GM21619 (cell line): ENCODE results near the gene LRCH1.
A peak's percentile ranks its signal among the peaks of the same experiment; 100 is the strongest.

Experiments used
- ATAC-seq: cut with Tn5 transposase; IDR thresholded peaks from one replicate; pipeline ENCODE4 v1.9.1; 2021; ENCODE audit not compliant: unreplicated experiment

LRCH1 gene

DNA sequence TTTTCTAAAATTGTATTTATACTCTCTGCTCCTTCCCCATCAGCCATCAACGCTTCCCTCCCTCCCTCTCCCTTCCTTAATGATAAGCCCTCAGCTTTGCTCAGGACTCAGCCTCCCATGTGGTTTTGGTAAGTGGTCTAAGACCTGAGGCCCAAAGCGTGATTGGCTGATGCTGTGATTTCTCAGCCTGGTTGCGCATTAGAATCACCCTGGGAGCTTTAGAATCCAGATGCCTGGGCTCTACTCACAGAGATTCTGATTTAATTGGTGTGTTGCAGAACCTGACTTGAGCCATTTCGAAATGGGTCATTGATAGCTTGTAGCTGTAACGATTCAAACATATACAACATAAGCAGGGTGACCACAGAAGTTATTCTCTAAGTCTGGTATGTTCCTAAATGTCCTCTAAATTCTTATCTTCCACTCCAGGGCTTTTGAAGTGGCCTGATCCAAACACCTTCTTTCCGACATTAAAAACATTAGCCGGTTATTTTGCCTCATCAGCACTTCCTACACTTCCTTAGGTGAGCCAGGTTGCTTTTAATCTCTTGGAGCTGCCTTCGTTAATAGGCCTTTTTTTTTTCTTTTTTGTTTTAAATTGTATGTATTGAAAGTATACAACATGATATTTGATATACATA, 60.6 kb downstream of the LRCH1 start:
- ATAC-seq = no peak

DNA sequence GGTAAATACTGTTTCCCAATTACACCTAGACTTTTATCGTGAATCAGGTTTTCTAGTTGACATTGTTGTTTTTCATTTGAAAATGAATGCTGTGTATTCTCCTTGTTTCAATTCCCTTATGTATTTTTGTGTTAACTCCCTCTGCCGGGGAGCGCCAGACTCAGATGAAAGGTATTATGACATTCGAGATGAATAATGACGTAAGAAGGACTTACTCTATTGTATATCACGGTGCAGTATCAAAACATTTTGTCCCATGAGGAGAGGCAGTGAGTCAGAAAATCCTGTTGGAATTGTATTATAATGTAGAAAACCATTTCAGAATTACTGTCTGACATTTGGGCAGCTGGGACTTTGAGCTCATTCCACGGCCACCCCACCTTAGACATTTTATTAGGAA, 61.6 kb downstream of the LRCH1 start:
- no peak for ATAC-seq

DNA sequence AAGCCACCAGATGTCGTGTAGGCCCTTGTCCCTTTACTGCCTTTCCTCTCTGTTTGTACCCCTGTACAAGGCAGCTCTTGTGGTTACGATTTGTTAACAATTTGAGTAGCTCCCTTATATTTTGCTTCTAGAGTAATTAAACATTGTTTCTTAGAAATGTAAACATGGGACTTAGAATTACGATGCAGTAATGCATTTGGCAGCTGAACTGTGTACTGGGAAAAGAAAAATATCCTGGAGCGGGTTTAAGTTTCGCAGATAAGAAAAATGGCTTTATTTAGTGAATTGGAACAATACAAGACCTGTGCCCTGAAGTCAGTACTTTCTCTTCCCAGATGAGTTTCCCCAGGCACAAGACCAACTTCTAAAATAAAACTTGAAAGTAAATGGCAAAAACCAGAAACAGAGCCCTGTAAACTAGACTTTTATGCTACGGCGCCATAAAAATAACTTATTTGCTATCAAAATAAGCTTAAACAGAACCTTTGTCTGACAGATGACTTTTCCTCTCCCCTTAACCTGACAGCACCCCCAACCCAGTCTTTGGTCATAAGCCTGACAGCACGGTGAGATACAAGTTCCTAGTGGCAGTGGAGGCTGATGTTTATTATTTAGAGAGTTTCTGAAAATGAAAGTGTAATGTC, 63.0 kb downstream of the LRCH1 start:
- ATAC-seq = no peak

DNA sequence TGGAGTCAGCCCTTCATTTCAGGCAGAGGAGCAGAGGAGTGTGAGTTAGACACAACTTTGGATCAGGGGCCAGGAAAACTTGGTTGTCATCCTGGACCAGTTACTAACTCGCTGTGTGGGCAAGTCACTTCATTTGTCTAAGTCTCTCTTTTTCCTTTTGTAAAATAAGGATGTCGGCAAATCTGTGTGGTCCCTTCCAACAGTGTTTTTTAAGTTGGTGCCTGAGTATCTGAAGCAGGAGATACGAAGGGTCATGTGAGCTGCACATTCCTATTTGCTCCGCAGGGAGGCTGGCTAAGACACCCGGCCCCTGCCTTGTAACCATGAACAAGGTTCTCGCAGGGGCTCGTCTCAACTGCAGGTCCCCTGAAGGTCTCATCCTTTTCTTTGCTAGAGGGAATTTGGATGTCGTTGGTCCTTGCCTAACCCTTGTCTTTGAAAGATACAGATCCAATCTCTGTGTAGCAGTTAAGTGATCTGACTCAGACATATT, 64.3 kb downstream of the LRCH1 start:
- no peak for ATAC-seq

DNA sequence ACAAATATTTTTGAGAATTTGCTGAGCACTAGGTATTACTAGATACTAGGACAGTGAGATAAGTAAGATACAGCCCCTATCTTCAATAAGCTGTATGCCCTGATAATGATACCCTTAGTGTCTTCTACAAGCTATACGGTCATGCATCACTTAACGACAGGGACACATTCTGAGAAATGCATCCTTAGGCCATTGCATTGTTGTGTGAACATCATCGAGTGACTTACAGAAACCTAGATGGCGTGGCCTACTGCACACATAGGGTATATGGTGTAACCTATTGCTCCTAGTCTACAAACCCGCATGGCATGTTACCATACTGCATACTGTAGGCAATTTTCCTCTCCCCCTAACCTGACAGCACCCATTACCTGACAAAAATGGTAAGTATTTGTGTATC, 64.9 kb downstream of the LRCH1 start:
- no peak for ATAC-seq

DNA sequence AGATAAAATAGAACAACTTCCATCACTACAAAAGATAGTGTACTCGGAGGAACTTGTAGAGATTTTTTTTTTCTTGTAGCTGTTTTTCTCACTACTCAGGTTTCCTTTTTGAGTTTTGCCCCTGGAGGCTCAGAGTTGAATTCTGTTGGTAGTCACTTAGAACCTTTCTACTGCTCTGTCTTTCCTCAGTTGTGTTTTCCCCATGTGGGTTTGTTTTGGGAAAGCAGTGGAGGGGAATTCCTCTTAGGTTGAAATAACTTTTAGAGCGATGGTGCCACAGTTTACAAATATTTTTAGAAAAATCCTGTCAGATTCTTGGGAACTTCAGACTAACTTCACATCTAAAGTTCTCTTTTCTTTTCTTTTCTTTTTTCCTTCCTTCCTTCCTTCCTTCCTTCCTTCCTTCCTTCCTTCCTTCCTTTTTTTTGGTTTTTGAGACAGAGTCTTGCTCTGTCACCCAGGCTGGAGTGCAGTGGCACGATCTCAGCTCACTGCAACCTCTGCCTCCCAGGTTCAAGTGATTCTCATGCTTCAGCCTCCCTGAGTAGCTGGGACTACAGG, 65.8 kb downstream of the LRCH1 start:
- no peak for ATAC-seq

DNA sequence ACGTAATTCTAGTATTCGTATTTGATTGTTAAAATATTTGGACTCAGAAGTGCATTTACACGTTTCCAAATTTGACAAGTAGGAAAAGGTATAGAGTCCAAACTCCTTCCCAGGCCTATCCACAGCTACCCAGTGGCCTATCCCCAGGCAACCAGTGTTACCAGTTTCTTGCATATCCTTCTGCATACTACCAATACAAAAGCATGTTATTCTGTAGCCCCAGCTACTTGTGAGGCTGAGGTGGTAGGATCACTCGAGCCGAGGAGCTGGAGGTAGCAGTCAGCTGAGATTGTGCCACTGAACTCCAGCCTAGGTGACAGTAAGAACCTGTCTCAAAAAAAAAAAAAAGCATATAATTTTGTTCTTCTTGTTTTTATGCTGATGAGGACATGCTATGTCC, 67.1 kb downstream of the LRCH1 start:
- no peak for ATAC-seq

DNA sequence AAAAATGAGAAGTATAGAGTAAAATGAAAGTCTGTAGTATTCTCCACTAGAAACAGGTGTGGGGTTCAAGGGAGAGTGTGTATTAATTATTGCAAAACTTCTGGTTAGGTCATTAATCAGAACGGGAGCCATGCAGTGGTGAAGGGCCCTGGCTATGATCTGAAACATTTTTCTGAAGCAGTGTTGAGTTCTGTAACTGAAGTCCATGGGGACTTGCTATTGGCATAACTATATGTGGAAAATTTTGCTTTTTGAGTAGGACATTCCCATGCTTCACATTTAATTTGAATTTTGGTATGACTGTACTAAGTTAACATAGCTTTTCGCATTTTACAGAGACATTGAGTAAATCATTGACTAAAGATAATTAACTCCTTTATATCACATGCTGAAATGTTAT, 67.5 kb downstream of the LRCH1 start:
- ATAC-seq = no peak

DNA sequence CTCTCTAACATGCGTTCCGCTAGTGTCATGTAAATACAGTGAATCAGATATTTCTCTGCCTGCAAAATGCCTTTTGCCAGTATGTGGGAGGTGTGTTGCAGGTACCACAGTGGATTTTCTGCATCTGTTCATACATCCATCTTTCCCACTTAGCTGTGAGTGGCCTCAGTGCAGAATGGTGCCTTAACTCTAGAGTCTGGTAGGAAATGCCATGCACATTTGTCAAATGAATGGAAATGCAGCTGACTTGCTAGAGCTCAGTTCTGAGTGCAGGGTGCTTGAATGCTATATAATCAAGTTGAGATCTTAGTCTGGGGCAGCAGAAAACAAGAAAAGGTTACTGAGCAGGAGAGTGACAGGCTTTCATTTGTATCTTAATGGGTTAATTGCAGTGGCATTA, 68.2 kb downstream of the LRCH1 start:
- no peak for ATAC-seq

DNA sequence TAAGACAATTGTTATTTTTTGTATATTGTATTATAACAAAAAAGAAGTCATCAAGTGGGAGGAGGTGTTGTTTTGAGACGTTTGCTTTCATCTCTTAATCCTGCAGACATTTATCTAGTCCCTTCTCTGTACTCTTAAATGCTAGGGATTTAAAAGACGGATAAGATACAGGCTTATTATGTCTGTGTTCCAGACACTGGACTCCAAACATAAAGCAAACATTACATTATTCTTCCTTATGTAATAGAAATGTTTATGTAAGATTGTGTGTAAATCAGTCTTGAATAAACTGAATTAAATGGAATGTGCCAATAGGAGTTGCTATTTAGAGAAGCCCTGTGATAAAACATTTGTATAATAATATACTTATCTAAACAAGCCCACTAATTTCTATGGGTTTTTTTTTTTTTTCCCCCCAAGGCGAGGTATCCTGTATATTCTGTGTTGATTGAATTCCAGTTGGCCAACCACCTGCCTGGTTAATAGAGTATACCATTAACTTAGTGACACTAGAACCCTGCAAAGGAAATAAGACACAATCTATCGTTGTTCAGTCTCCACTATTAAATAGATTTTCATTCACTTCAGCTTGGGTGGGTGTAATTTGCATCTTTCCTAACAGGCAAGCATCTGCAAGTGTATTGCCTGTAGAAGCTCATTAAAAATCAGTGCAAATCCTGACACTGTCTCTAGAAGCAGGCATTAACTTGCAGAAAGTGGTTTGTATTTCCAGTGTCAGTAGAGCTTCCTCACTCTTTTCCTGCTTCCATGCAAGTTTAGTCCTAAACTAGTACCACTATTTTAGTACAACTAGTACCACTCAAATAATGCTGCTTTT, 69.0 kb downstream of the LRCH1 start:
- ATAC-seq = no peak

DNA sequence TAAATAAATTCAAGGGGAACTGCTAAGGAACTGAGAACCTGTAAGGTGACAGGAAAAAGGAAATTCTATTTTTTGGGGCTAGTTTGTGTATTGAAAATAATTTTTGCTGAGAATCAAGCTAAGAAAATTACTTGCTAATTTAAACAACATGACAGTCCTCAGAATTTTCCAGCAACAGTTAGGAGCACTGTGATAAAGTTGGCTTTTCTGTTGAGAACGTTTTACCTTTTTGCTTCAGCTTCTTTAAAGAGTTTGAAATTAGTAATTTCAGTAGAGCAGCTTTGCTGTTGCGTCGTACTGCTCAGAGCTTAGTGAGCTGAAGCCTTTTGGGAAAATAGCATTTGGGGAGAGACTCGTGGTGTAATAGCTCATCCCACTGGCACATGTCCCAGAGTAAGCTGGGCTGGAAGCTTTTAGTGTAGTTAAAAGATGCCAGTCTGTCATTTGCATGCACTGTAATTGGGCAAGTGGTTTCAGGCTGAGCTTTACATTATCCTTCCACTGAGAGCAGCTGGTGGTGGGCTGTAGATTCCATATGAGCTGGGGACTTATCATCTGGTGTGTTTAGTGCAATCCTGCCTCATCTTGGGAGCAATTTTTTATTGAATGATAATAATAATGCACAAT, 69.8 kb downstream of the LRCH1 start:
- ATAC-seq = no peak

DNA sequence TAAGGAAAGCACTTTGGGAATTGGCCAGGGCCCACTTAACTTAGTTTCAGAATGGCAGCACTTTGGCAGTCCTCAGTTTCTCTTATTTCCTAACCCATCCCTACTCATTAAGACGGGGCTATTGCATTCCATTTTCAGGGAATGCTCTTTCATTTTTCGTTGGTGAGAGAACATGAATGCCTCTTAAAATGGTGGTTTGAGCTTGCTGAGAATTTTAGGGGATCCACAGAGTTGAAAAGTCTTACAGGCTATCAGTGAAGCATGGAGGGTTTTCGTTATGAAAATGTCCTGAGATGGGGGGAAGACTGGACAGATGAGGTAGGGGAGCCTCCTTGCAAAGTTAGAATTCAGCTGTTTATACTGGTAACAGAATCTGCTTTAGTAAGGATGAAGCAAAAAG, 71.4 kb downstream of the LRCH1 start:
- peak; percentile 37 for ATAC-seq

DNA sequence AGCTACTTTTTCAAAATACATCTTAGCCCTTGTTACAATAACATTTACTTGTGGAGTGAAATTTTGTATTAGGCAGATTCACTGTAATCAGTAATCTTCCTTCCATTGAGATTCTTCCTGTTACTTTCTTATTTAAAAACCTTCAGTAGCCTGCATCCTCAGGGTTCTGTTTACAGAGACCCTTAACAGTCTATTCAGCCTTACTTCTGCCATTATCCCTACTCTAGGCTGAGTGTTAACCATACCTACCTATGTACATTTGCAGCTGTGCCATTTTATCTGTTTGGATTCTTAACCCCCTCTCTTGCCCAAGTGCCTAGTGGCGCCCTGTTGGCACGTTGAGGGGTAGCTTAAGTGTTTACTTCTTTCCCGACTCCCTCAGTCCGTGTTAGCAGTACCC, 71.9 kb downstream of the LRCH1 start:
- no peak for ATAC-seq

DNA sequence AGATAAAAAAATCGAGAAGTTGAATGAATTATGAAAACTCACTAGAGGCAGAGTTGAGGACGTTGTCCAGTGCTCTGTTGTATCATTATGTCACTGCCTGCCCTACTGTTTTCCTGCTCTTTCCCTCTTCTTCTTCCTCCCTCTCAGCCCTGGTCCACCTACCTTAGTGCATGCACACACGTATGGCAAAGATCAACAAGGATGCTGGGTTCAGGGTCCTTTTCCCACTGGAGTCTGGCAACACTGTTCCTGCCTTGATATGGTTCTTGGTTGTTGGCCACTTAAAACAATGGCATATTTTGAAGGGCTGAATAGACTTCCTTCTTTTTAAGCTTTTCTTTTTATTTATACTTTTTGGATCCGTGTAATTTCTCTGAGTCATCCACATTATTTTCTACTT, 74.5 kb downstream of the LRCH1 start:
- no peak for ATAC-seq

DNA sequence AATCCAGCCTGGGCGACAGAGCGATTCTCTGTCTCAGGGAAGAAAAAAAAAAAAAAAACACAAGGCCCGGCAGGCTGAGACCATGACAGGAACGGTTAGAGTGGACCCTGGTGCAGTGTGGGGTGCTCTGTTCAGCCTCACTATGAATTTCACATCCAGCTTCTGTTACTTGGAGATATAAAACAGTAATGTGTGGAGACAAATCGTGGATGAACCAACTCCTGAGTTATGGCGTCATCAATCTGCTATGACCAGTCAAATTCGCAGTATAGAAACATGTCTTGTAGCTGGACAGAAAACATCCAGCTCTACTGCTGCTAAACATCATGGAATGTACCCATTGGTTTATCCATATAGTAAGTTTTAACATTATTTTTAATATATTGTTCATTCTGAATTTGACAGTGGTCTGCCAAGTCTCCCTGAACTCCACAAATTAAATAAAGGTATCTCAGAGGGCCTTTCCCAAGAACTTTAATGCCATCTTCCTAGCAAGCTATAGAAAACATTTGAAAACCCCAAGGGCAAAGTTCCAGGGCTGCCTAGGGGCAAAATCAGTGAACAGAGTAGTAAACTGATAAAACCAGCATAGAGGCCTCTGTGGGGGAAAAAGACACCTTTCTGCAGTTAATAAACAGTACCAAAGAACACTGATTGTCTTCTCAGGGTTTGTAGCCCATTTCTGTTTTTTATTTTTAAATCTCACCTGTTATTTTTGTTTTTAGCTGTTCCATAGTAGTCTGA, 75.8 kb downstream of the LRCH1 start:
- no peak for ATAC-seq

DNA sequence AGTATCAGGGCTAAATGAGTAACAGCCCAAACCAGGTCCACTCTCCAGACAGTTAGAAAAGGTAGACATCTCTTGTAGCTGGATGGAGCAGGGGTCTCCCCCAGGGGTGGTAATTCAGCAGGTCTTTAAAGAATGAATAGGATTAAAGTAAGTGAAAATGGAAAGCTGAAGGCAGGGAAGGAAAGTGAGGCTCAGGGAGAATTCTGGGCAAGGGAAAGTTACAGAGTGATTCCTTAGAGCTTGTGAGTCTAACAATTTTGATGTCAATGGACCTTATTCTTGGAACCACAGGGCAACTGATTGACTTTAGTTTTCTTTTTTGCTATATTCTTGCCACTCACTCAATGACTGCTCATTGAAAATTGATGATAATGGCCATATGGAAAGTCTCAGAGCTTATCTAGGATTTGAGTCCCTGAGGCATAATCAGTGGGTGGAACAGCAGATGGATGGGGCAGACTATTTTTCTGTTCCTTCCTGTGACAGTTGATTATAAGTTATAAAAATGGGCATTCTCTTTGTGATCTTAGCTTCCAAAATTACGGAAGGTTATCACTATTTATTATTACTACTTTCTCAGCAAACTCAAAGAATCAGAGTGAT, 76.9 kb downstream of the LRCH1 start:
- no peak for ATAC-seq

DNA sequence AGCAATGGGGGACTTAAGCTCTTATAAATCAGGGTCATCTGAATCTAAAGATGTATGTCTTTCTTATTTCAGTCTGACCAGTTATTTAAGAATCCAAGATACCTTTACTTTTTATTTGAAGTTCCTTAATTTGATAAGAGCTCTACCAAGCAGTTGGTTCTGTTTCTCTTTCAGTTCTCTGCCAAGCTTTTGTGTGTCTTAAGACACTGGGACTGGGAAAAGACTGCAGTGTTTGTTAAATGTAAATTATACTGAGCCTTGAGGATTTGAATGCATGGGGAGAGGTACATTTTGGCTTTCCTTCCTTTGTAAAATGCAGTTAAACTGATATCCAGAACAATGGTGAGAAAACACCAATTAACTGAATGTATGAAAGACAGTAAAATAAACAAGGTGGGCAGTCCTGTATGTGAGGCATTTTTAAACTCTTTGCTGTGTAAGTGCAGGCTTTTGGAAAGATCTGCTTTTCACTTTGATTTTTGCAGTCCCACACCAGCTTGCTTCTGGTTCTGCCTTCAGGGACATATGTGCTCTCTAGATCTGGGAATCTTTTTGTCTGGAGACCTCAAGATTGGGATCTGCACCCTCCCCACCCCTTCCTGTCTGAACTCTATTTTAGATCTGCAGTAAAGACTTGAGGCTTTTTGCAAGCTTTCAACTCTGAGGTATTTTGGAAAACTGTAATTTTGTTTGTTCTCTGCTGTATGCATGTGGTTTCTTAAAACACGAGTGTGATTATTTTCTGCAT, 77.6 kb downstream of the LRCH1 start:
- no peak for ATAC-seq

DNA sequence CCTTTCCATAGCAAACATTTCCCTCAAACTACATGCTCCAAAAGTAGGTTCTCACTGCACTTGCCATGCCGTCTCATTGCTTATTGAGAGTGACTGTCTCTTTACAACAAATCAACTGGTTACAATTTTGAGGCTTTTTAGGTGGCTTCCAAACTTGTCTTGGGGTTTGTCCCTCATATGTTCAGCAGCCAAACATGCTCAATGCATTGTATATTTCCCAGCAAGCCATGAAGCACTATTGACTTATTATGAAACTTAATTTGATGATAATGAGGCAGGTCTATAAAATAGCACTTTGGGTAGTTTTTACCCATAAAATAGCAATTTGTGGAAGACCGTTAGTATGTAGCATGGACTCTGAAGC, 78.2 kb downstream of the LRCH1 start:
- no peak for ATAC-seq

DNA sequence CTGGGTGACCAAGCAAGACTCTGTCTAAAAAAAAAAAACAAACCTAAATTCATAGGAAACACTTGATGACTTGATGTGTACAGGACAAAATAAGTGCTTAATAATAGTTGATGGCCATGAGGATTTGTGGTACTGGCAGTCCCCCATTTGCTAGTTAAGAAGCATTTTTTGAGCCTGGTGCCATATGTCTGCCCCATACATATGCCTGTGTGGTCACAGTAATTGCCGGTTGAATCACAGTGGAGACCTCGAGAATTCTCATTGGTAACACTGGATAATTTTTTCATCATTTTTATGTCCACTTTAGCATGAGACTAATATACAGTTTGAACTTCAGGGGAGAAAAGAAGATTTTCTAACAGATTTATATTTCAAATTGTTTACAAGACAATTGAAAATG, 79.2 kb downstream of the LRCH1 start:
- no peak for ATAC-seq

DNA sequence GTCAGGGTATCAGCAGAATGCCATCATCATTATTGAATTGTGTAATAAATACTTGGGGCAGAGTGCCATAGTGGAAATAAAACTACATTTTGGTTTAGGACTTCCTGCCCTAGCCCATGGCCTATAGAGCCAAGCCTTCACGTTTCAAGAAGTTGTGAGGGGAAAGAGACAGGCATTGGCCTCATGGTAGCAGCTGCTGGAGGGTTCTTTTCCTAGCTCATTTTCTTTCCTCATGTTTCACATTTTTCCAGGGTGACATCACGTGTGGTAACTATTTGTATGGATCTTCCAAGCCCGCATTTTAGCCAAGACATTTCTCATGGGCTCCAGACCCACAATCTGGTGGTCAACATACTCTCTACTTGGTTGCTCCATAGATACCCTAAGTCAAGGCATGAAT, 80.4 kb downstream of the LRCH1 start:
- ATAC-seq = no peak
